Nephron progenitor cell (in vitro differentiated cells): Measurements from ENCODE around the gene OSBPL5.

Experiments used
- DNase-seq: peaks from one replicate; pipeline ENCODE4 v3.0.0; 2021
- H3K27ac Mint-ChIP-seq: 2 replicates; pipeline ENCODE4 v1.8.0; 2021; ENCODE audit warnings: mild to moderate bottlenecking, moderate library complexity, mixed read lengths
- H3K27me3 Mint-ChIP-seq: 2 replicates; pipeline ENCODE4 v1.8.0; 2021; ENCODE audit warnings: mild to moderate bottlenecking, low read depth, mixed read lengths; ENCODE audit not compliant: poor library complexity
- H3K36me3 Mint-ChIP-seq: 2 replicates; pipeline ENCODE4 v1.8.0; 2021; ENCODE audit warnings: low read depth, mixed read lengths
- H3K4me1 Mint-ChIP-seq: 2 replicates; pipeline ENCODE4 v1.8.0; 2021; ENCODE audit warnings: mixed read lengths
- H3K4me3 Mint-ChIP-seq: 2 replicates; pipeline ENCODE4 v1.8.0; 2021; ENCODE audit warnings: mild to moderate bottlenecking, moderate library complexity, mixed read lengths
- H3K9me3 Mint-ChIP-seq: 2 replicates; pipeline ENCODE4 v1.8.0; 2021; ENCODE audit warnings: mild to moderate bottlenecking, moderate library complexity, mixed read lengths
- TF ChIP-seq, protein P1 (sequence below): fragments of 200-600 bp; sonication (generic); IDR thresholded peaks from 2 replicates; pipeline ENCODE4 v1.5.0; 2021; ENCODE audit warnings: antibody characterized with exemption

The OSBPL5 gene

DNA sequence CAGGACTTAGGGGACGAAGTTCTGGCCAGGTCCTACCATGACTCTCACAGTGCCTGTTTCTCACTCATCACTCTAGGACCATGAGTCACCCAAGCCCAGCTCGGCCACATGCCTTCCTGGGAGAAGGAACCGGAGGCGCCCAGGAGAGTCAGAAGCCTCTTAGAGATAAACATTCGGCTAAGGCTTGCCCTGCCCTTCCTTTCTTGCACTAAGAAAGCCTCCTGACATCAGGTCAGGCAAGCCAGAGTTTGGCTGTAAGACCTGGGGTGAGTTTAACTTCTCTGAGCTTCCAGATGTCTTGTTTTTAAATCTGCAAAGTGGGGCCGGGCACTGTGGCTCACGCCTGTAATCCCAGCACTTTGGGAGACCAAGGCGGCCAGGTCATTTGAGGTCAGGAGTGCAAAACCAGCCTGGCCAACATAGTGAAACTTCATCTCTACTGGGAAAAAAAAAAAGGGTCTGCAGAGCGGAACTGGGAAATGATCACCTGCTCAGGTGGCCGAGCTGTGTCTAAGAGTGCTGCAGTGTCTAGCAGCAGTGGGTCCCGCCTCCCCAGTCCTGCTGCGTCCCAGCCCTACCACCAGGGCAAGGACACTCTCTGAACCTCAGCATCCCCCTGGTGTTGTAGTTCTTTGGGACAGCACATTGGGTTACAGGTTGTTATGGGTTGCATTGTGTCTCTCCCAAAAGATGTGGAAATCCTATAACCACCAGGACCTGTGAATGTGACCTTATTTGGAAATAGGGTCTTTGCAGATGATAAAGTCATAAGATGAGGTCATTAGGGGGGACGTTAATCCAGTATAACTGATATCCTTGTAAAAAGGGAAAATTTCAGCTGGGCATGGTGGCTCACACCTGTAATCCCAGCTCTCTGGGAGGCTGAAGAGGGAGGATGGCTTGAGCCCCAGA is 106.1 kb downstream of the OSBPL5 start:
- Mint-ChIP-seq H3K27ac (peak overlapping the region; percentile 36), H3K27me3 (peaks cover 18% of the 10 kb centered on the region), H3K36me3 (peaks cover 7% of the 10 kb centered on the region), H3K4me1 (peaks cover 42% of the 10 kb centered on the region), H3K4me3 (peak overlapping the region; percentile 56), H3K9me3 (no peaks in the 10 kb centered on the region)
- no peak for DNase-seq
- TF ChIP-seq, protein P1, sequence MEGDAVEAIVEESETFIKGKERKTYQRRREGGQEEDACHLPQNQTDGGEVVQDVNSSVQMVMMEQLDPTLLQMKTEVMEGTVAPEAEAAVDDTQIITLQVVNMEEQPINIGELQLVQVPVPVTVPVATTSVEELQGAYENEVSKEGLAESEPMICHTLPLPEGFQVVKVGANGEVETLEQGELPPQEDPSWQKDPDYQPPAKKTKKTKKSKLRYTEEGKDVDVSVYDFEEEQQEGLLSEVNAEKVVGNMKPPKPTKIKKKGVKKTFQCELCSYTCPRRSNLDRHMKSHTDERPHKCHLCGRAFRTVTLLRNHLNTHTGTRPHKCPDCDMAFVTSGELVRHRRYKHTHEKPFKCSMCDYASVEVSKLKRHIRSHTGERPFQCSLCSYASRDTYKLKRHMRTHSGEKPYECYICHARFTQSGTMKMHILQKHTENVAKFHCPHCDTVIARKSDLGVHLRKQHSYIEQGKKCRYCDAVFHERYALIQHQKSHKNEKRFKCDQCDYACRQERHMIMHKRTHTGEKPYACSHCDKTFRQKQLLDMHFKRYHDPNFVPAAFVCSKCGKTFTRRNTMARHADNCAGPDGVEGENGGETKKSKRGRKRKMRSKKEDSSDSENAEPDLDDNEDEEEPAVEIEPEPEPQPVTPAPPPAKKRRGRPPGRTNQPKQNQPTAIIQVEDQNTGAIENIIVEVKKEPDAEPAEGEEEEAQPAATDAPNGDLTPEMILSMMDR = no peak

DNA sequence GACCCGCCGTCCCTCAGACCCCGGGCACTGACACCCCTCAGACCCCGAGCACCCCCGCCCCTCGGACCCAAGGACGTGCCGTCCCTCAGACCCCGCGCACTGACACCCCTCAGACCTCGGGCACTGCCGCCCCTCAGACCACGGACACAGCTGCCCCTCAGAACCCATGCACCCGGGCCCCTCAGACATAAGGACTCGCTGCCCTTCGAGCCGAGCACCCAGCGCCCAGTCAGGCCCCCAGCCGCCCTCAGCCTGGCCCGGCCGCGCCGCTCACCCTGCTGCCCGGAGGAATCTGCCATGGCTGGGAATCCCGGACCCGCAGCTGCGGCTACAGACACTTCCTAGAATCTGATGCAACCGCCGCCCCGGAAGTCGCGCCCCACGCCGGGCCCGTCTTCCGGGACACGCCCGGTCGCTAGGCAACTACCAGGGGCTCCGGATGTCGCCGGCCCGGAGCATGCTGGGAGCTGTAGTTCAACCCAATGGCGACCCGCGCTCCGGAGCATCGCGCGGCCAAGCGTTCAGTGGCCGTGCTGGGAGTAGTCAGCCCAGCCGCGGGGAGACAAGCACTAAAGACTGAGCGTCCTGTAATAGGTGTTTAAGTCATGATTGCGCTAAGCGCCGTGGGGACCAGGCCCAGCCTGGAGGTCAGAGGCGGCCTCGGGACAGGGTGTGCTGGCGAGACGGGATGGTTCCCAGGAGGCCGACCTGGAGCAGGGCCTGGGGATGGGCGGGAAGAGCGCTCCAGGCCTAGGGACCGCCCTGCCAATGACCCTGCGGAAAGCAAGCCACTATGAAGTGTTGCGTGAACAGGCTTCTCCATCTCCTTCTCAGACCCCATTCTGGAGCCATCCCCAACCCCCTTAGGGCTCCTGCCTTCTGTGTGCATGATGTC is 107.8 kb downstream of the OSBPL5 start, which contains the start of gene CARS1:
Gene CARS1 (minus strand): TSS at position 355 of the 895 bp plus-strand sequence. CDS start 56 bp downstream, at position 299.
- H3K4me3 Mint-ChIP-seq = peak within 1 kb of the TSS; percentile 91
- H3K4me1 Mint-ChIP-seq = peaks cover 48% of the 10 kb centered on the region
- H3K36me3 Mint-ChIP-seq = peaks cover 7% of the 10 kb centered on the region
- peak; percentile 96 for DNase-seq
- peak within 1 kb of the TSS; percentile 71 for H3K27ac Mint-ChIP-seq
- TF ChIP-seq, protein P1 = no peak
- H3K27me3 Mint-ChIP-seq = peaks cover 10% of the 10 kb centered on the region
- H3K9me3 Mint-ChIP-seq = no peaks in the 10 kb centered on the region

DNA sequence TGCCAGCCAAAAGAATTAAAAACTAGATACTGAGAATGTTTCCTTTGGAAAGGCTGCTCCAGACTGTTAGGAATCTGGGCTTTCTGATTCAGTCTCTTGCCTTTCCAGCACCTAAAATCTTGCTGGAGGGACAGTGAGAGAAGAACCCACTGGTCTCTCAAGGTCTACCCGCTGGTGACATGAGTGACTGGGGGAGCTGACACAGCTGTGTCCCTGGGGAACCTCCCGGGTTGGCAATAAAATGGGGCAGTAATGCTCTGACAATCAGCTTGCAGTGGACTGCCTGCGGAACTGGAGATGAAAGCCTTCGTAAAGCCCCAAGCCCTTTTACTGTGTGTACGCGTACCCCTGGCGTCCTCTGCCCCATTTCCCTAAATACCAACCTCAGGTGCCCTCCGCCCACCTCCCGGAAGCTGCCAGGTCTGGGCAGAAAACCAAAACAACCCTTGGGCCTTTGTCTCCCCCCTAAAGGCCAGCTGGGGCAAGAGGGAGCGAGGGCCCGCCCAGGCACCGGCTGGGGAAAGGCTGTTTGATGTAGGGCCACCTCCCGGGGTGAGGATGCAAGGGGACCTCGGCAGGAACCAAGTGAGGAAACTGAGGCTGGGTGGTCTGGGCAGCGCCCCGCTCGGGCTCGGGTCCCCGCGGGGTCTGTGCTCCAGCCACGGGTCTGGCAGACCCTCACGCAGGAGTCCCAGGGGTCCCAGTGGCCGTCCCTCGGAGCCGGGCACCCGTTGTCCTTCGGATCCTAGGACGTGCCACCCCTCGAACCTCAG is 108.6 kb downstream of the OSBPL5 start:
- H3K27me3 Mint-ChIP-seq = peaks cover 10% of the 10 kb centered on the region
- TF ChIP-seq, protein P1 = no peak
- H3K27ac Mint-ChIP-seq = no peak overlapping the region
- peak overlapping the region; percentile 91 for H3K4me3 Mint-ChIP-seq
- DNase-seq = peak; percentile 36
- H3K9me3 Mint-ChIP-seq = no peaks in the 10 kb centered on the region
- H3K36me3 Mint-ChIP-seq = peaks cover 7% of the 10 kb centered on the region
- H3K4me1 Mint-ChIP-seq = peaks cover 52% of the 10 kb centered on the region

DNA sequence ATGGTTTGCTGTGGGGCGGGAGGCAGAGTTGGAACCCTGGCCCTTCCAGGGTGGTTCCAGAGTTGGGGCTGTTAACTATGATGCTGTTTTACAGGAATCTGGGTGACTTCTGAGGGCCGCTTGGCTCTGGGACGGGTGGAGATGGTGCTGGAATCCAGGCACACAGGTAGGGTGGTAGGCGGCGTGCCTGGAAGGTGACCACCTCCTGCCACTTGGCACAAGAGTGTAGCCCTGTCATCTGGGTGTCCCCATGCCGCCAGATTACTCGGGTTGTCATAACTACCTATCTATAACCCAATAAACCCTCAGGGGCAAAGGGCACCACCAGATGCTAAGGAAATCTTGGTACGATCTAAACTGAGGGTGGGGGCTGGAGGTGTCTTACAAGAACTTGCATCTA is 109.2 kb downstream of the OSBPL5 start:
- Mint-ChIP-seq H3K27me3 (peaks cover 6% of the 10 kb centered on the region), H3K36me3 (peaks cover 7% of the 10 kb centered on the region), H3K9me3 (no peaks in the 10 kb centered on the region), H3K4me1 (peaks cover 57% of the 10 kb centered on the region), H3K4me3 (peak overlapping the region; percentile 91), H3K27ac (no peak overlapping the region)
- TF ChIP-seq, protein P1 = no peak
- no peak for DNase-seq

DNA sequence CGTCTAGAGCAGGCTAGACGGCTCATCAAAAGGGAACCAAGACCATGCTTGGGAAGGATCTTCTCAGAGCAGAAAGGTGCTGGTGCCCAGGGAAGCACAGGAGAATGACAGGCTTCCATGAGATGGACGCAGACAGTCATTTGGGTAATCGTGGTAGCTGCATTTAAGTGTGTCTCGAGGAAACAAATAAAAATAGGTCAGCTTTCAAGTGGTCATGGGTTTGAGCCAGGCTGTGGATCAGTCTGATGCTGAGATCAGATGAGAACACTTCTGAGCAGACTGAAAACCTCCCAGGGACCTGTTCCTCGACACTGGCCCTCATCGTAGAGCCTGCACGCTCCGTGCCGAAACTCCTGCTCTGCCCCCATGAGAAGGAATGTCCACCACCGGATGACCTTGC is 112.5 kb downstream of the OSBPL5 start:
- Mint-ChIP-seq H3K9me3 (no peaks in the 10 kb centered on the region), H3K4me1 (peaks cover 48% of the 10 kb centered on the region), H3K27me3 (peaks cover 2% of the 10 kb centered on the region), H3K36me3 (peaks cover 7% of the 10 kb centered on the region), H3K27ac (peak overlapping the region; percentile 79), H3K4me3 (no peak overlapping the region)
- TF ChIP-seq, protein P1 = no peak
- DNase-seq = no peak
